ENCODE data around the gene TK1. TPM values are rescaled to one million over a fixed set of nuclear protein-coding genes. Genes with fewer than 3 reads are reported as not detected.

TK1 gene
- total RNA-seq, 1 donor from 2014 or later, result 245 TPM

- DNase-seq (ENCODE audit: low read depth), result no peak
- TF ChIP-seq CTCF (conservative IDR thresholded peaks at IDR 0.05; ENCODE audit: low read depth, low read length), result no peak
- H3K4me3 ChIP-seq (ENCODE audit: low read depth, low read length), result no peak within 1 kb of the TSS
Observed at GRCh38 chr17:78230996-78231935, 44.4 kb upstream of the TK1 start, which contains the start of gene TMEM235. Gene TMEM235 (plus strand): TSS chr17:78231631. CDS start chr17:78232024, 393 bp downstream.

GRCh38 chr17:78230252-78230962 lies 43.6 kb upstream of the TK1 start:
- no peak overlapping the region for H3K4me3 ChIP-seq (ENCODE audit: low read depth, low read length)
- TF ChIP-seq CTCF (conservative IDR thresholded peaks at IDR 0.05; ENCODE audit: low read depth, low read length), result no peak
- DNase-seq (ENCODE audit: low read depth), result no peak

GRCh38 chr17:78228176-78228575 lies 41.3 kb upstream of the TK1 start:
- no peak overlapping the region for H3K4me3 ChIP-seq (ENCODE audit: low read depth, low read length)
- TF ChIP-seq CTCF (conservative IDR thresholded peaks at IDR 0.05; ENCODE audit: low read depth, low read length), result no peak
- no peak for DNase-seq (ENCODE audit: low read depth)

GRCh38 chr17:78227455-78227916 lies 40.6 kb upstream of the TK1 start:
- H3K4me3 ChIP-seq (ENCODE audit: low read depth, low read length), result no peak overlapping the region
- no peak for TF ChIP-seq CTCF (conservative IDR thresholded peaks at IDR 0.05; ENCODE audit: low read depth, low read length)
- DNase-seq (ENCODE audit: low read depth), result no peak

GRCh38 chr17:78226759-78227454 lies 40.1 kb upstream of the TK1 start:
- TF ChIP-seq CTCF (conservative IDR thresholded peaks at IDR 0.05; ENCODE audit: low read depth, low read length), result no peak
- no peak for DNase-seq (ENCODE audit: low read depth)
- H3K4me3 ChIP-seq (ENCODE audit: low read depth, low read length), result no peak overlapping the region

GRCh38 chr17:78226055-78226758 lies 39.4 kb upstream of the TK1 start:
- no peak for DNase-seq (ENCODE audit: low read depth)
- no peak for TF ChIP-seq CTCF (conservative IDR thresholded peaks at IDR 0.05; ENCODE audit: low read depth, low read length)
- H3K4me3 ChIP-seq (ENCODE audit: low read depth, low read length), result no peak overlapping the region
